Adrenal gland (tissue), 12 donors: ENCODE results near the gene EFR3B. TPM values are rescaled to one million over a fixed set of nuclear protein-coding genes. Genes with fewer than 3 reads are reported as not detected.

Experiments
- DNase-seq, 7 donors: peaks; one replicate each; pipeline ENCODE4 v3.0.0-alpha.2; 2019 to 2020
- H3K27ac ChIP-seq, 5 donors: fragments of 200-600 bp; sonication (generic) in 4 of 5; 1 replicate in 3 of 5; 2 replicates in 2 of 5; pipeline versions ENCODE4 v1.5.1 to v1.8.0; 2016 to 2020; ENCODE audit warnings: mild to moderate bottlenecking in 1 of 5
- H3K27me3 ChIP-seq: fragments of 200-600 bp; 2 replicates; pipeline ENCODE4 v1.8.0; 2021
- H3K36me3 ChIP-seq, 2 donors: fragments of 200-600 bp; replicated peaks in 1 of 2; 1 replicate in 1 of 2; 2 replicates in 1 of 2; pipeline versions ENCODE4 v1.5.1 to v1.8.0; 2018 to 2022
- H3K4me1 ChIP-seq, 2 donors: fragments of 200-600 bp; replicated peaks in 1 of 2; 1 replicate in 1 of 2; 2 replicates in 1 of 2; pipeline versions ENCODE4 v1.5.1 to v1.8.0; 2018 to 2021
- H3K4me3 ChIP-seq, 4 donors: fragments of 200-600 bp; sonication (generic) in 3 of 4; one replicate each; pipeline ENCODE4 v1.5.1; 2016 to 2018
- H3K9me3 ChIP-seq, 3 donors: fragments of 200-600 bp; sonication (generic) in 1 of 3; replicated peaks in 1 of 3; 1 replicate in 2 of 3; 2 replicates in 1 of 3; pipeline versions ENCODE4 v1.5.1 to v1.8.0; 2016 to 2021
- POLR2A ChIP-seq, 2 donors: fragments of 450-650 bp; IDR thresholded peaks; one replicate each; pipeline ENCODE4 v1.6.1; 2017; ENCODE audit warnings: antibody characterized with exemption in 2 of 2, mild to moderate bottlenecking in 2 of 2, moderate library complexity in 1 of 2
- WGBS, 4 donors: extraction: QIAGEN DNeasy Blood & Tissue Kit in 2 of 4; methylation state at CpG; one replicate each; pipeline versions ENCODE4 v1.1.5 to v1.1.7; 2013 to 2017; 5-methylcytosine and 5-hydroxymethylcytosine counted together
- intact Hi-C, 2 donors: fragments of 100-400 bp; cut with DNase I; formaldehyde crosslinking; loops; one replicate each; pipeline versions ENCODE4 v1.14.1 to v1.15.0; 2022 to 2023
- polyA plus RNA-seq, 3 donors: library from polyadenylated mRNA; stranded (reverse); fragments of 200-250 nt in 2 of 3; fragments of 350-450 nt in 1 of 3; fragmentation: Illumina TruSeq in 1 of 3; extraction: RNeasy Lipid Tissue Mini Kit (QIAGEN cat#74804) in 1 of 3; gene quantifications; one replicate each; pipeline ENCODE4 v1.2.3, GENCODE V29; 2013 to 2014
- total RNA-seq, 9 donors: library from RNA; depleted of rRNA in 4 of 9; stranded (reverse); fragments of >200 nt in 4 of 9; fragments of 120-200 nt in 1 of 9; fragmentation: NEBNext Ultra II Directional in 1 of 9; extraction: Animal tissue kit (Norgen Biotek cat#: 25700) in 1 of 9; gene quantifications; one replicate each; pipeline versions ENCODE4 v1.1.0 to v1.2.4, GENCODE V29; 2013 to 2023
- TF ChIP-seq, protein P1 (sequence below), 6 experiments: fragments of 450-650 bp in 4 of 6; fragments of 200-600 bp in 2 of 6; sonication (generic) in 1 of 6; IDR thresholded peaks; 1 replicate in 5 of 6; 2 replicates in 1 of 6; pipeline versions ENCODE4 v1.5.1 to v1.8.0; 2016 to 2021; ENCODE audit warnings: antibody characterized with exemption in 6 of 6, mild to moderate bottlenecking in 2 of 6, moderate library complexity in 1 of 6
- donor health status: healthy with polysubstance abuse.
- donor health status: Bipolar disorder and iron deficiency.
- donor health status: DM: yes; HTN: yes; CAD: no.
- donor health status: DM: no; HTN: no; CAD: no.
- donor health status: DM: no; HTN: no; CAD: no.
- donor health status: DM: yes; HTN: yes; CAD: no.

EFR3B gene
- total and polyA plus RNA-seq, 12 donors = 0.84 to 18.5 (median 2.4) TPM

DNA sequence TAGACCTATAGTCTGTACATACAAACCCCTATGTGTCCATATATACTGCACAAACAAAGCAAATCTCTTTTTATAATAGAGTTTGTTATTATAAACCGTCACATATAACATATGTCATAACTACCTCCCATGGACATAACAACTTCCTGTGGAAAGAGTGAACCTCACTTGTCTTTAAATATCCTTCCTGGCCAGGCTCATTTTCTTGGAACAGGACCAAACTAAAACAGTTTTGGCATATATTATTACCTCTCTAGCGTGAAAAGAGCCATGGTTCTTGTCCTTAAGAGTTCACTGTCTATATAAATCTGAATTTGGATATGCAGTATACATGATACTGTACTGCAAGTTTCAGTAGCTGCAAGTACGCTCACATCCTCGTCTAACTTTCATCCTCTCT lies 41.8 kb upstream of the EFR3B start:
- 53 to 66% (median 63%) methylated on average over 4 of the region's 4 CpGs for WGBS, 4 donors

DNA sequence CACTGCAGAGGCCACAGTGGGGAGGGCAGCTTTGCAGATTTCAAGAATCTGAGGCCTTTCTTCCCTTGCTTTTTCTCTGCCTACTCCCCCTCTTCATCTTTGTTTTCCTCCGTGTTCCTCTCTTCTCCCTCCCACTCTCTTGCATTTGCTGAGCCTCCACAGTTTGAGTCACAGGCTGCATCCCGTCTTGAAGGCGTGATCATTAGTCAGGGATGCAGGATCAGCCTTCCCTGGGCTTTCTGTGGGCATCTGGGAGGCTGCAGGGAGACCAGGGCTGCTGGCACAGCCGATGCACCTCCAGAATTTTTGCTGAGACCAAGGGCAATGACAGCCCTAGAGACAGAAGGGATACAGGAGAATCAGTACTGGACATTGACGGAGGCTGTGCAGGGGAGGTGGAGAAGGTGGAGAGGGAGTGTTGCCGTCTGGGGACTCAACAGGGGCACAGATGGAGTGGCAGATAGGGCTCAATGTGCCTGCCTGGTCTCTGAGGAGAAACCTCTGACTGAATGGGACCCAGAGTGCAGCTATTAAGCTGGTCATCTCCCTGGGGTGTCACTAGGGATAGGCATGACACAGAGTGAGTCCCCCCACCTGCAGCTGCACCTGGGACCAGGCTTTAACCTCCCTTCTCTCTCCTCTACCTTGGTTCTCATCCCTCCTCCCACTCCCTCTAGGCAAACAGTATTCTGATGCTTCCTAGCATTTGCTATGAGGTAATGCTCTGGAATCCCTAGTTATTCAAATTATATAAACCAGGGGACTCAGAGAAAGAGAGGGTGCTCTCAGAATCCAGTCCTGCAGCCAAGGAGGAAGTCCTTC lies 41.2 kb upstream of the EFR3B start:
- no peaks in the 10 kb centered on the region for H3K36me3 ChIP-seq
- H3K27me3 ChIP-seq = no peaks in the 10 kb centered on the region
- intact Hi-C loops = no loop called here
- DNase-seq = no peak
- 64 to 69% (median 66%) methylated on average over 6 of the region's 6 CpGs for WGBS, 4 donors
- no peak overlapping the region for H3K4me3 ChIP-seq
- TF ChIP-seq POLR2A (IDR thresholded peaks at IDR 0.05) = no peak
- TF ChIP-seq, protein P1, sequence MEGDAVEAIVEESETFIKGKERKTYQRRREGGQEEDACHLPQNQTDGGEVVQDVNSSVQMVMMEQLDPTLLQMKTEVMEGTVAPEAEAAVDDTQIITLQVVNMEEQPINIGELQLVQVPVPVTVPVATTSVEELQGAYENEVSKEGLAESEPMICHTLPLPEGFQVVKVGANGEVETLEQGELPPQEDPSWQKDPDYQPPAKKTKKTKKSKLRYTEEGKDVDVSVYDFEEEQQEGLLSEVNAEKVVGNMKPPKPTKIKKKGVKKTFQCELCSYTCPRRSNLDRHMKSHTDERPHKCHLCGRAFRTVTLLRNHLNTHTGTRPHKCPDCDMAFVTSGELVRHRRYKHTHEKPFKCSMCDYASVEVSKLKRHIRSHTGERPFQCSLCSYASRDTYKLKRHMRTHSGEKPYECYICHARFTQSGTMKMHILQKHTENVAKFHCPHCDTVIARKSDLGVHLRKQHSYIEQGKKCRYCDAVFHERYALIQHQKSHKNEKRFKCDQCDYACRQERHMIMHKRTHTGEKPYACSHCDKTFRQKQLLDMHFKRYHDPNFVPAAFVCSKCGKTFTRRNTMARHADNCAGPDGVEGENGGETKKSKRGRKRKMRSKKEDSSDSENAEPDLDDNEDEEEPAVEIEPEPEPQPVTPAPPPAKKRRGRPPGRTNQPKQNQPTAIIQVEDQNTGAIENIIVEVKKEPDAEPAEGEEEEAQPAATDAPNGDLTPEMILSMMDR (IDR thresholded peaks at IDR 0.05) = no peak
- H3K4me1 ChIP-seq = no peaks in the 10 kb centered on the region
- no peaks in the 10 kb centered on the region for H3K9me3 ChIP-seq
- no peak overlapping the region for H3K27ac ChIP-seq

More for the DNA sequence above, 41.8 kb upstream of the EFR3B start:
- no peak for DNase-seq
- Histone ChIP-seq H3K36me3 (no peaks in the 10 kb centered on the region), H3K4me1 (no peaks in the 10 kb centered on the region), H3K9me3 (no peaks in the 10 kb centered on the region), H3K27ac (no peak overlapping the region), H3K27me3 (no peaks in the 10 kb centered on the region), H3K4me3 (no peak overlapping the region)
- intact Hi-C loops = no loop called here
- TF ChIP-seq, protein P1 (IDR thresholded peaks at IDR 0.05) = no peak
- TF ChIP-seq POLR2A (IDR thresholded peaks at IDR 0.05) = no peak

DNA sequence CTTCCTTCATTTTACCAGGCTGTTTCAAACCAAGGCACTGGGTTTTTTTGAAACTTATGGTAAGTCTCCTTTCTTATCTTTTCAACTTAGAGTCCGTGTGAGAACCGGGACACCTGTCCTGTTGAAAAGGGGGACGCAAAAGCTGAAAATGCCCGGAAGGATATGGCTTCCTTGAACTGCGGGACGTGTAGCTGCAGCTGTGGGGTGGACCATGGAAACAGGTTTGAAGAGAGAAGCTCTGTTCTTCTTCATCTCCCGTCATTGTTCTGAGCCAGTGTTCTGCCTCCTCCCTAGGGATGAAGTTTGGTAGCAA lies 40.6 kb upstream of the EFR3B start:
- no peaks in the 10 kb centered on the region for H3K27me3 ChIP-seq
- no peak overlapping the region for H3K4me3 ChIP-seq
- H3K4me1 ChIP-seq = no peaks in the 10 kb centered on the region
- DNase-seq = no peak
- 85 to 93% (median 89%) methylated on average over 7 of the region's 7 CpGs for WGBS, 4 donors
- intact Hi-C loops = no loop called here
- no peak for TF ChIP-seq POLR2A (IDR thresholded peaks at IDR 0.05)
- TF ChIP-seq, protein P1 (IDR thresholded peaks at IDR 0.05) = no peak
- H3K9me3 ChIP-seq = no peaks in the 10 kb centered on the region
- H3K27ac ChIP-seq = no peak overlapping the region
- H3K36me3 ChIP-seq = no peaks in the 10 kb centered on the region

DNA sequence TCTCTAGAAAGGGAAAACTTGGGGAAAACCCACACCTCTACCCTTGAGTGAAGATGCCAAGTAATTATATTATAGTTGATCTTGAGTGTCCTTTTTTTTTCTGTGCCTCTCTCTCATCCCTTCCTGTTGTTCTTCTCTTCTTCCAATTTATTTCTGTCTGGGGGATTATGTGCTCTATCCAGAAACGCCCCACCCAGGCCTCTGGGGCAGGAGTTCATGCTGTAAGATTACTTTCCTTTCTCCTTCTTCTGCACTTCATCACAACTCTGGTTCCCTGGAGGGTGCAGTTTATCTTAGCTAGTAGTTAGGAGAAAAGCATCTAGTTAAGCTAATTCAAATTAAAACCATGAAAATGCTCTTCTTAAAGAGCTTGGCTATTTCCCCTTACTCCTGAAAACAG lies 39.8 kb upstream of the EFR3B start:
- Histone ChIP-seq H3K4me3 (no peak overlapping the region), H3K27ac (no peak overlapping the region), H3K9me3 (no peaks in the 10 kb centered on the region), H3K4me1 (no peaks in the 10 kb centered on the region), H3K36me3 (no peaks in the 10 kb centered on the region), H3K27me3 (no peaks in the 10 kb centered on the region)
- 76 to 89% (median 84%) methylated on average over 1 of the region's 1 CpG for WGBS, 4 donors
- no peak for DNase-seq
- TF ChIP-seq, protein P1 (IDR thresholded peaks at IDR 0.05) = no peak
- TF ChIP-seq POLR2A (IDR thresholded peaks at IDR 0.05) = no peak
- intact Hi-C loops = no loop called here
